GM12865 (cell line): Measurements from ENCODE around the gene ESR1.
A peak's percentile ranks its signal among the peaks of the same experiment; 100 is the strongest.

ENCODE experiments used
- DNase-seq: peaks from one replicate; pipeline ENCODE4 v3.0.0; 2010; ENCODE audit warnings: low read depth
- H3K4me3 ChIP-seq: 2 replicates; pipeline ENCODE4 v1.5.1; 2011; ENCODE audit warnings: mild to moderate bottlenecking, low read depth, low read length, control low read depth
- TF ChIP-seq, protein P1 (sequence below): IDR thresholded peaks from 2 replicates; pipeline ENCODE4 v1.5.1; 2011; ENCODE audit warnings: low read length, control low read depth, low read depth, inconsistent platforms; ENCODE audit not compliant: insufficient read depth; ENCODE audit errors: missing control alignments

Gene ESR1

DNA sequence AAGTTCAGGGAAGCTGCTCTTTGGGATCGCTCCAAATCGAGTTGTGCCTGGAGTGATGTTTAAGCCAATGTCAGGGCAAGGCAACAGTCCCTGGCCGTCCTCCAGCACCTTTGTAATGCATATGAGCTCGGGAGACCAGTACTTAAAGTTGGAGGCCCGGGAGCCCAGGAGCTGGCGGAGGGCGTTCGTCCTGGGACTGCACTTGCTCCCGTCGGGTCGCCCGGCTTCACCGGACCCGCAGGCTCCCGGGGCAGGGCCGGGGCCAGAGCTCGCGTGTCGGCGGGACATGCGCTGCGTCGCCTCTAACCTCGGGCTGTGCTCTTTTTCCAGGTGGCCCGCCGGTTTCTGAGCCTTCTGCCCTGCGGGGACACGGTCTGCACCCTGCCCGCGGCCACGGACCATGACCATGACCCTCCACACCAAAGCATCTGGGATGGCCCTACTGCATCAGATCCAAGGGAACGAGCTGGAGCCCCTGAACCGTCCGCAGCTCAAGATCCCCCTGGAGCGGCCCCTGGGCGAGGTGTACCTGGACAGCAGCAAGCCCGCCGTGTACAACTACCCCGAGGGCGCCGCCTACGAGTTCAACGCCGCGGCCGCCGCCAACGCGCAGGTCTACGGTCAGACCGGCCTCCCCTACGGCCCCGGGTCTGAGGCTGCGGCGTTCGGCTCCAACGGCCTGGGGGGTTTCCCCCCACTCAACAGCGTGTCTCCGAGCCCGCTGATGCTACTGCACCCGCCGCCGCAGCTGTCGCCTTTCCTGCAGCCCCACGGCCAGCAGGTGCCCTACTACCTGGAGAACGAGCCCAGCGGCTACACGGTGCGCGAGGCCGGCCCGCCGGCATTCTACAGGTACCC is at the start of gene ESR1:
ESR1 (plus strand) TSS at position 170 of the 858 bp plus-strand sequence; CDS start at position 401, 231 bp downstream.
- TF ChIP-seq, protein P1, sequence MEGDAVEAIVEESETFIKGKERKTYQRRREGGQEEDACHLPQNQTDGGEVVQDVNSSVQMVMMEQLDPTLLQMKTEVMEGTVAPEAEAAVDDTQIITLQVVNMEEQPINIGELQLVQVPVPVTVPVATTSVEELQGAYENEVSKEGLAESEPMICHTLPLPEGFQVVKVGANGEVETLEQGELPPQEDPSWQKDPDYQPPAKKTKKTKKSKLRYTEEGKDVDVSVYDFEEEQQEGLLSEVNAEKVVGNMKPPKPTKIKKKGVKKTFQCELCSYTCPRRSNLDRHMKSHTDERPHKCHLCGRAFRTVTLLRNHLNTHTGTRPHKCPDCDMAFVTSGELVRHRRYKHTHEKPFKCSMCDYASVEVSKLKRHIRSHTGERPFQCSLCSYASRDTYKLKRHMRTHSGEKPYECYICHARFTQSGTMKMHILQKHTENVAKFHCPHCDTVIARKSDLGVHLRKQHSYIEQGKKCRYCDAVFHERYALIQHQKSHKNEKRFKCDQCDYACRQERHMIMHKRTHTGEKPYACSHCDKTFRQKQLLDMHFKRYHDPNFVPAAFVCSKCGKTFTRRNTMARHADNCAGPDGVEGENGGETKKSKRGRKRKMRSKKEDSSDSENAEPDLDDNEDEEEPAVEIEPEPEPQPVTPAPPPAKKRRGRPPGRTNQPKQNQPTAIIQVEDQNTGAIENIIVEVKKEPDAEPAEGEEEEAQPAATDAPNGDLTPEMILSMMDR, result no peak
- no peak for DNase-seq
- H3K4me3 ChIP-seq, result no peak within 1 kb of the TSS

DNA sequence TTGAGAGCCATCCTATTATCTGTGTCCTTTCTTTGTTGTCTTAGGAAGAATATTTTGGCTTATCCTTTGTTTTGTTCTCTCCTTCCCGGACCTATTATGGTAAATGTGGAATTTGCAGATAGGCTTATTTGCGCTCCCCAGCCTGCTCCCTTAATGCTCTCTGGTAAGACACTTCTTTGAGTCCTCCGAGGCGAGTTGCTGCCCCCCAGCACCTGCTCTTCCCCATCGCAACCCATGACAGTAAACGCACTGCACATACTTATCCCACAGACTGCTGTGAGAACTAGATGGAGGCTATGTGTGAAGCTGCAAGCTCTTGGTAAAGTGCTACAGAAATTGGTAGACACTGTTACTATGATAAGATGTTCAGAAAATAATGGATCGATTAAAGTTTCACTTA is 47.0 kb upstream of the ESR1 start:
- DNase-seq, result no peak
- TF ChIP-seq, protein P1, result no peak

DNA sequence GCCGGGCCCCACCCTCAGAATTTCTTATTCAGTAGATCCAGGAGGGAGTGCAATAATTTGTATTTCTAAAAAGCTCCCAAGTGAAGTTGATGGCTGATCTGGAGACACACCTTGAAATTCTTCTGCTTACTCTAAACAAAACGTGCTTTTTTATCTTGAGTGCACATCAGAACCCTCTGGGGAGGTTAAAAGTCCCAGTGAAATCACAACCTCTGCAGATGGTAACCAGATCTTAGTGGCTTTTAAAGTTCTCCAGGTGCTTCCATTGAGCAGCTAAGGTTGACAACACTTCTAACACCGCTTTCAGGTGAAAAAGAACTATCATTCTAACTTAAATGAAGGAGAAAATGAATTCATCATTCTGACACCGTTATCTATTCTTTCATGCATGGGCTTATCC is 45.6 kb upstream of the ESR1 start:
- DNase-seq, result peak; percentile 9
- TF ChIP-seq, protein P1, result no peak
- no peak overlapping the region for H3K4me3 ChIP-seq

More for the DNA sequence above, 47.0 kb upstream of the ESR1 start:
- H3K4me3 ChIP-seq, result no peak overlapping the region

DNA sequence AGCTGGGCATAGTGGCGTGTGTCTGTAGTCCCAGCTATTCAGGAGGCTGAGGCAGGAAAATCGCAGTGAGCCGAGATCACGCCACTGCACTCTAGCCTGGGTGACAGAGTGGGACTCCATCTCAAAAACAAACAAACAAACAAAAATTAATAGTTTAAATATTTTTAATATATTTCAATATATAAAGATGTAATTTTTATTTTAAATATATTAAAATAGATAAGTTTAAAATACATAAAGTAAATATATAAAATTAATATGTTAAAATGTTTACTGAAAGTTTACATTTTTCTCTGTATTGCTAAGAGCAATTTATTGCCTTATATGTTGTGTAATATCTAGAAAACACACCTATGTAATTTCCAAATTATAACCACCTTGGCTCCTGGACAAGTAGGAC is 44.7 kb upstream of the ESR1 start:
- no peak for DNase-seq
- TF ChIP-seq, protein P1, result no peak
- H3K4me3 ChIP-seq, result no peak overlapping the region

DNA sequence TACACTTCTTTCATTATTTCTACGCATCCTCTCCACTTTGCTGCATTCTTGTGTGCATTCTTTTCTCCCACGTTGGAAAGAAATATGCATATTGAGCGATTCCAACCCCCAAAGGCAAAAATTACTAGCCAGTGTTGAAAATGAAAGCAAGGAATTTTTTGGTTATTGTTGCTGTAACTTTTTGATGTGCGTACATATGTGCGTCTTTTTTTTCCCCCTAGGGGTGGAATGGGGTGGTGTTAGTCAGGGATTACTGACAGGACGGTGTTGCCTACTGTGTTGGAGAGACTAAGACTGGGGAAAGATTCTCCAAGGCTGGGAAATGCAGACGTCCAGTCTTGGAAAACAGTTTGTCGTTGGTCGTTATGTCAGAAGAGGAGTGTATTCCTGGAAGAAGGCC is 44.2 kb upstream of the ESR1 start:
- TF ChIP-seq, protein P1, result no peak
- no peak for DNase-seq
- H3K4me3 ChIP-seq, result no peak overlapping the region

DNA sequence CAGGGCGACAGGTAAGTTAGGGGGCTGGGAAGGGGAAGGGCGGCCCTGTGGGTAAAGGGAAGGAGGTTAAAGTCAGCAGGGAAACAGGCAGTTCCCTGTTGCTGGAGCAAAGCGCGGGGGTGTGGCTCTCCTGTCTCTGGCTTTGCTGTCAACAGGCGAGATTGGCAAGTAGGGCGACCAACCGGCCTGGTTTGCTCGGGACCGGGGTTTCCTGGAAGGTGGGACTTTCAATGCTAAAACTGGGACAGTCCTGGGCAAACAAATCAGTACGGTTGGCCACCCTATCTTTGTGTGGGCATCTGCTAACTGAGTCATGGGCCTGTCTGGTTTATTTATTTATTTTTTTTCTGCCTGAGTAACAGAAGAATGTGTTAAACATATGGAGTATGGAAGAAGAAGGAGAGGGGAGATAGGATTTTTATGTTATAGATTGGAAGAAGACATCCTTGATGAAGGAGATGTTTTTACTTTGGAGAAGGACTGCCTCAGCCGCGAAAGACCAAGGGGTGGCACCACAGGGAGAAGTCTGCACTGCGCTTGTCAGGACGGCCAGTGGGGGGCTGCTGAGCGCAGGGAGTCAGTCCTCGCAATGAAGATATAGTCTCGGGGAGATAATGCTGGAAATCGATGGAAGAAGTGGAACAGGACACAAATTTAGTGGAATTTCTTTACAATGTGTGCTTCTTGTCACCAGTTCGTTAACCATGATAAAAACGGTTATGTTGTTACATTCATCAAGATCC is 43.4 kb upstream of the ESR1 start:
- no peak overlapping the region for H3K4me3 ChIP-seq
- peak; percentile 46 for DNase-seq
- TF ChIP-seq, protein P1, result peak; percentile 54
